ENCODE measurements around the gene BHLHE41. TPM values are rescaled to one million over a fixed set of nuclear protein-coding genes. Genes with fewer than 3 reads are reported as not detected.

BHLHE41 gene
- total and polyA plus RNA-seq, 8 donors, result 0.29 to 4.7 (median 1.8) TPM; not detected in 1

- peak; percentile 86 to 93 for DNase-seq
- Histone ChIP-seq H3K9me3 (no peaks in the 10 kb centered on the region), H3K36me3 (no peaks in the 10 kb centered on the region), H3K27ac (peak overlapping the region; percentile 93 to 97 (median 94)), H3K27me3 (peaks cover 0 to 62% (median 24%) of the 10 kb centered on the region in 3 donors), H3K4me1 (peaks cover 22 to 51% (median 42%) of the 10 kb centered on the region in 4 donors), H3K4me3 (peak overlapping the region; percentile 63 to 64 (median 64))
- intact Hi-C loops (cut with DNase I; ENCODE audit: low total_unique reads), result no loop called here
- TF ChIP-seq POLR2AphosphoS5 (IDR thresholded peaks at IDR 0.05) (peak; percentile 42 to 63 (median 45)), CTCF (IDR thresholded peaks at IDR 0.05) (no peak)
- WGBS, 5 donors, result 4 to 6% (median 6%) methylated on average over 47 to 60 of the region's 60 CpGs
Measured at GRCh38 chr12:26126340-26127284, 1.8 kb upstream of the BHLHE41 start.

GRCh38 chr12:26125400-26126339, 833 bp upstream of the BHLHE41 start:
- 0 to 2% (median 1%) methylated on average over 30 to 66 of the region's 66 CpGs for WGBS, 5 donors
- Histone ChIP-seq H3K36me3 (no peaks in the 10 kb centered on the region), H3K4me1 (peaks cover 22 to 61% (median 47%) of the 10 kb centered on the region in 4 donors), H3K27ac (peak overlapping the region; percentile 93 to 97 (median 94)), H3K4me3 (peak overlapping the region; percentile 63 to 64 (median 64)), H3K9me3 (no peaks in the 10 kb centered on the region), H3K27me3 (peaks cover 0 to 67% (median 25%) of the 10 kb centered on the region in 3 donors)
- intact Hi-C loops (cut with DNase I; ENCODE audit: low total_unique reads), result no loop called here
- TF ChIP-seq EP300 (IDR thresholded peaks at IDR 0.05) (no peak), POLR2AphosphoS5 (IDR thresholded peaks at IDR 0.05) (peak; percentile 49 to 62 (median 60)), CTCF (IDR thresholded peaks at IDR 0.05) (no peak), POLR2A (IDR thresholded peaks at IDR 0.05) (peak in 1 of 4 donors; percentile 40)
- peak; percentile 83 to 91 for DNase-seq

GRCh38 chr12:26123482-26123980, 1.3 kb downstream of the BHLHE41 start:
- TF ChIP-seq CTCF (IDR thresholded peaks at IDR 0.05) (no peak), POLR2A (IDR thresholded peaks at IDR 0.05) (no peak), POLR2AphosphoS5 (IDR thresholded peaks at IDR 0.05) (no peak), EP300 (IDR thresholded peaks at IDR 0.05) (no peak)
- intact Hi-C loops (cut with DNase I; ENCODE audit: low total_unique reads), result no loop called here
- peak overlapping the region; percentile 83 to 97 (median 93) for H3K27ac ChIP-seq
- H3K4me3 ChIP-seq, result peak overlapping the region; percentile 63 to 64 (median 64)
- H3K36me3 ChIP-seq, result no peaks in the 10 kb centered on the region
- DNase-seq, result no peak
- WGBS, 5 donors, result 7 to 23% (median 12%) methylated on average over 8 of the region's 8 CpGs
- peaks cover 22 to 69% (median 54%) of the 10 kb centered on the region in 4 donors for H3K4me1 ChIP-seq
- no peaks in the 10 kb centered on the region for H3K9me3 ChIP-seq
- peaks cover 0 to 70% (median 25%) of the 10 kb centered on the region in 3 donors for H3K27me3 ChIP-seq

All from stomach (tissue), 9 donors.